HEK293 (cell line): ENCODE results near the gene ZDHHC17.

Experiments
- CTCF ChIA-PET: fragments of 350-600 bp; formaldehyde crosslinking; extraction: SDS; loops from one replicate; lab custom pipeline; 2021; ENCODE audit warnings: antibody characterized with exemption; lab: Yijun Ruan, JAX
- POLR2A ChIA-PET: fragments of 300-600 bp; formaldehyde crosslinking; extraction: SDS; loops from one replicate; lab custom pipeline; 2020; ENCODE audit warnings: antibody characterized with exemption, inconsistent platforms; lab: Yijun Ruan, JAX
- H3K27ac ChIP-seq: fragments of 200-500 bp; sonication (Bioruptor generic); 2 replicates; pipeline ENCODE4 v1.5.1; 2014; ENCODE audit warnings: low read depth, low read length, control low read depth, inconsistent platforms; ENCODE audit errors: extremely low read depth
- H3K36me3 ChIP-seq, 2 experiments: fragments of 200-500 bp in 1 of 2; sonication (Bioruptor generic) in 1 of 2; 1 replicate in 1 of 2; 2 replicates in 1 of 2; pipeline ENCODE4 v1.5.1; 2014 to 2017; ENCODE audit warnings: inconsistent platforms in 2 of 2, low read length in 2 of 2; ENCODE audit not compliant: control insufficient read depth in 2 of 2, insufficient read depth in 1 of 2
- H3K4me1 ChIP-seq: fragments of 200-500 bp; sonication (Bioruptor generic); 2 replicates; pipeline ENCODE4 v1.5.1; 2014; ENCODE audit warnings: mild to moderate bottlenecking, low read length, inconsistent platforms; ENCODE audit not compliant: control insufficient read depth, insufficient read depth
- H3K4me3 ChIP-seq: 2 replicates; pipeline ENCODE4 v1.5.1; 2011; ENCODE audit warnings: low read depth, mild to moderate bottlenecking, control low read depth, low read length, moderate library complexity
- H3K9me3 ChIP-seq: fragments of 200-500 bp; sonication (Bioruptor generic); 2 replicates; pipeline ENCODE4 v1.5.1; 2014; ENCODE audit warnings: low read depth, low read length, inconsistent platforms; ENCODE audit not compliant: control insufficient read depth, insufficient read depth
- HOXC10 ChIP-seq: sonication (generic); formaldehyde crosslinking; IDR thresholded peaks from 2 replicates; pipeline ENCODE4 v1.8.1; 2023; ENCODE audit warnings: mild to moderate bottlenecking, missing genetic modification reagents
- KLF1 ChIP-seq: fragments of 450-650 bp; formaldehyde crosslinking; IDR thresholded peaks from 2 replicates; pipeline ENCODE4 v1.5.1; 2016; ENCODE audit warnings: missing biosample characterization, missing genetic modification characterization
- KLF9 ChIP-seq: fragments of 450-650 bp; formaldehyde crosslinking; IDR thresholded peaks from 2 replicates; pipeline ENCODE4 v1.5.1; 2016; ENCODE audit warnings: missing biosample characterization, missing genetic modification characterization, low read depth
- MZF1 ChIP-seq: fragments of 450-650 bp; formaldehyde crosslinking; IDR thresholded peaks from 2 replicates; pipeline ENCODE4 v1.5.1; 2017; ENCODE audit warnings: missing biosample characterization, missing genetic modification characterization, borderline replicate concordance
- PRDM10 ChIP-seq: fragments of 450-650 bp; formaldehyde crosslinking; IDR thresholded peaks from 2 replicates; pipeline ENCODE4 v1.5.1; 2016; ENCODE audit warnings: missing biosample characterization, missing genetic modification characterization
- PRDM2 ChIP-seq: fragments of 450-650 bp; formaldehyde crosslinking; IDR thresholded peaks from 2 replicates; pipeline ENCODE4 v1.5.1; 2016; ENCODE audit warnings: missing biosample characterization, missing genetic modification characterization, borderline replicate concordance
- SETDB1 ChIP-seq: IDR thresholded peaks from one replicate; pipeline ENCODE4 v1.6.1; 2017; ENCODE audit warnings: mild to moderate bottlenecking, low read length, moderate library complexity, mixed read lengths; ENCODE audit not compliant: insufficient read length
- SP7 ChIP-seq: fragments of 450-650 bp; formaldehyde crosslinking; IDR thresholded peaks from 2 replicates; pipeline ENCODE4 v1.5.1; 2016; ENCODE audit warnings: missing biosample characterization, missing genetic modification characterization
- TRIM28 ChIP-seq: IDR thresholded peaks from 2 replicates; pipeline ENCODE4 v1.6.1; 2011; ENCODE audit warnings: low read length, control low read depth, borderline replicate concordance
- ZBTB10 ChIP-seq: fragments of 450-650 bp; formaldehyde crosslinking; IDR thresholded peaks from 2 replicates; pipeline ENCODE4 v1.5.1; 2016; ENCODE audit warnings: missing biosample characterization, missing genetic modification characterization
- ZBTB26 ChIP-seq: fragments of 450-650 bp; formaldehyde crosslinking; optimal IDR thresholded peaks from 2 replicates; pipeline ENCODE3; 2016; ENCODE audit warnings: missing biosample characterization, mild to moderate bottlenecking, missing genetic modification characterization
- ZBTB8A ChIP-seq: fragments of 450-650 bp; formaldehyde crosslinking; IDR thresholded peaks from 2 replicates; pipeline ENCODE4 v1.5.1; 2016; ENCODE audit warnings: missing biosample characterization, missing genetic modification characterization
- ZFP69B ChIP-seq: fragments of 450-650 bp; formaldehyde crosslinking; IDR thresholded peaks from 2 replicates; pipeline ENCODE4 v1.5.1; 2016; ENCODE audit warnings: missing biosample characterization, missing genetic modification characterization
- ZNF391 ChIP-seq: fragments of 450-650 bp; formaldehyde crosslinking; IDR thresholded peaks from 2 replicates; pipeline ENCODE4 v1.5.1; 2016; ENCODE audit warnings: low read depth, missing biosample characterization, missing genetic modification characterization, borderline replicate concordance
- ZNF488 ChIP-seq: fragments of 450-650 bp; formaldehyde crosslinking; IDR thresholded peaks from 2 replicates; pipeline ENCODE4 v1.5.1; 2016; ENCODE audit warnings: missing biosample characterization, missing genetic modification characterization
- ZNF521 ChIP-seq: fragments of 450-650 bp; formaldehyde crosslinking; IDR thresholded peaks from 2 replicates; pipeline ENCODE4 v1.5.1; 2017; ENCODE audit warnings: missing biosample characterization, mild to moderate bottlenecking, missing genetic modification characterization
- ZNF549 ChIP-seq: fragments of 450-650 bp; IDR thresholded peaks from 2 replicates; pipeline ENCODE4 v1.5.1; 2018; ENCODE audit warnings: missing biosample characterization, missing genetic modification characterization, mild to moderate bottlenecking, inconsistent platforms, moderate library complexity
- ZNF610 ChIP-seq: fragments of 450-650 bp; formaldehyde crosslinking; IDR thresholded peaks from 2 replicates; pipeline ENCODE4 v1.5.1; 2016; ENCODE audit warnings: missing biosample characterization, missing genetic modification characterization, borderline replicate concordance
- ZNF701 ChIP-seq: fragments of 450-650 bp; formaldehyde crosslinking; IDR thresholded peaks from 2 replicates; pipeline ENCODE4 v1.5.1; 2016; ENCODE audit warnings: missing biosample characterization, missing genetic modification characterization

ZDHHC17 gene

GRCh38 chr12:76802060-76802459, 38.1 kb downstream of the ZDHHC17 start:
- ChIA-PET POLR2A (no interaction called here), CTCF (interaction anchor here (1.3 to 2.3 kb wide), 3 partner anchors 11 to 180 kb away, joined by 3 to 7 read pairs (median 7); no protein-coding TSS in a partner anchor)
- H3K9me3 ChIP-seq: no peaks in the 10 kb centered on the region; the same call in 1 of the 2 replicates

GRCh38 chr12:76804435-76804976, 40.6 kb downstream of the ZDHHC17 start:
- CTCF ChIA-PET: interaction anchor here (1.2 to 1.3 kb wide), 2 partner anchors 8 to 14 kb away, joined by 3 to 4 read pairs; no protein-coding TSS in a partner anchor
- H3K4me1 ChIP-seq: peaks cover under 1% of the 10 kb centered on the region; the same call in 1 of the 2 replicates
- no peak overlapping the region for H3K27ac ChIP-seq
- no peak for TF ChIP-seq ZNF701
- TF ChIP-seq ZBTB8A: no peak
- TF ChIP-seq MZF1 (tag by site-specific recombination): 0 out of 2 replicates have a peak, but pooled peaks have one; percentile 63
- no peak for TF ChIP-seq SP7 (tag by site-specific recombination)
- peak; percentile 68 for TF ChIP-seq PRDM10
- TF ChIP-seq KLF9 (tag by site-specific recombination): no peak
- no peak for TF ChIP-seq HOXC10 (CRISPR knock-in tag)
- no peak for TF ChIP-seq ZBTB10
- no peak for TF ChIP-seq PRDM2
- TF ChIP-seq KLF1: 0 out of 2 replicates have a peak, but pooled peaks have one; percentile 22
- TF ChIP-seq ZBTB26: no peak
- TF ChIP-seq ZNF521: no peak
- no peak for TF ChIP-seq ZNF488 (tag by site-specific recombination)
- TF ChIP-seq ZFP69B (tag by site-specific recombination): no peak
- POLR2A ChIA-PET: no interaction called here
- no peaks in the 10 kb centered on the region; the same call in 1 of the 2 replicates for H3K9me3 ChIP-seq
- no peak overlapping the region for H3K4me3 ChIP-seq
- peaks cover 13 to 31% of the 10 kb centered on the region in 2 experiments for H3K36me3 ChIP-seq

More at GRCh38 chr12:76802060-76802459, 38.1 kb downstream of the ZDHHC17 start:
- peaks cover 4% of the 10 kb centered on the region; the same call in 1 of the 2 replicates for H3K4me1 ChIP-seq
- H3K4me3 ChIP-seq: no peak overlapping the region
- TF ChIP-seq ZNF549 (tag by site-specific recombination): 0 out of 2 replicates have a peak, but pooled peaks have one; percentile 30
- peak; percentile 95 for TF ChIP-seq SETDB1
- no peak for TF ChIP-seq ZNF391 (tag by site-specific recombination)
- TF ChIP-seq ZNF610 (tag by site-specific recombination): no peak
- no peak for TF ChIP-seq TRIM28
- no peak overlapping the region for H3K27ac ChIP-seq
- H3K36me3 ChIP-seq: peaks cover 16 to 18% of the 10 kb centered on the region in 2 experiments
